Effector CD8-positive, alpha-beta T cell (primary cell): ENCODE data around the gene ZMIZ1.

Source experiments
- DNase-seq: peaks from one replicate; lab custom pipeline; 2025; lab: John Stamatoyannopoulos, UW

Gene ZMIZ1

DNA sequence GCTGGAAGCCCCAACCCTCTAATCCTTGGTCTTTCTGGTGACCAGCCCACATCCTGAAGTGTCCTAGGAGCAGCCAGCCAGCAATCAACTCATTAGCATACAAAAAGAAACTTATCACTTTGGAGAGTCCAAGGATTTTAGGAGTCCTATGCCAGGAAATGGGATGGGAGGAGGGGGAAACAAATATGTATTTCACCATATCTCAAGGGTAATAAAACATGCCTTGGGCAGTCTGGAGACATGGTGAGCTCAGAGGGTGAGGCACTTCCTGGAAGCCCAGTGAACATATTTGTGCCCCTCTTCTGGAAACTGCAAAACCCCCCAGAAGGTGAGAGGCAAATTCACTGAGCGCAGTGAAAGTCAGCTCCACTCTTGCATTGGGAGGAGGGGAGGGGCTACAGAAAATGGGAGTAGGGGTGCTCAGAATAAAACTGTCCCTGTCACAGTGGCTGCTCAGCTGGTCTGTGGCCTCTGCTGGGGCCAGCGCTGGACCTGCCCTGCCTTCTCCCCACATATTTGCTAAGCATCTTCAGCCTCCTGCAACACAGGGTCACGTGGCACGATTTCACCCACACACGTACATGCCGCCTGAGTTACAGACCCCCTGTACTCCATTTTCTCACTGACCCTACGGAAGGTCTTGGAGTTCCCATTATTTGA is 17.7 kb upstream of the ZMIZ1 start:
- DNase-seq: no peak

GRCh38 chr10:79051766-79052165 is 17.0 kb upstream of the ZMIZ1 start:
- DNase-seq: no peak

- DNase-seq: no peak
Measured at GRCh38 chr10:79052291-79053080, 16.3 kb upstream of the ZMIZ1 start.

- no peak for DNase-seq
Measured at GRCh38 chr10:79053081-79053434, 15.7 kb upstream of the ZMIZ1 start.

GRCh38 chr10:79053481-79054202 is 15.1 kb upstream of the ZMIZ1 start:
- no peak for DNase-seq

DNA sequence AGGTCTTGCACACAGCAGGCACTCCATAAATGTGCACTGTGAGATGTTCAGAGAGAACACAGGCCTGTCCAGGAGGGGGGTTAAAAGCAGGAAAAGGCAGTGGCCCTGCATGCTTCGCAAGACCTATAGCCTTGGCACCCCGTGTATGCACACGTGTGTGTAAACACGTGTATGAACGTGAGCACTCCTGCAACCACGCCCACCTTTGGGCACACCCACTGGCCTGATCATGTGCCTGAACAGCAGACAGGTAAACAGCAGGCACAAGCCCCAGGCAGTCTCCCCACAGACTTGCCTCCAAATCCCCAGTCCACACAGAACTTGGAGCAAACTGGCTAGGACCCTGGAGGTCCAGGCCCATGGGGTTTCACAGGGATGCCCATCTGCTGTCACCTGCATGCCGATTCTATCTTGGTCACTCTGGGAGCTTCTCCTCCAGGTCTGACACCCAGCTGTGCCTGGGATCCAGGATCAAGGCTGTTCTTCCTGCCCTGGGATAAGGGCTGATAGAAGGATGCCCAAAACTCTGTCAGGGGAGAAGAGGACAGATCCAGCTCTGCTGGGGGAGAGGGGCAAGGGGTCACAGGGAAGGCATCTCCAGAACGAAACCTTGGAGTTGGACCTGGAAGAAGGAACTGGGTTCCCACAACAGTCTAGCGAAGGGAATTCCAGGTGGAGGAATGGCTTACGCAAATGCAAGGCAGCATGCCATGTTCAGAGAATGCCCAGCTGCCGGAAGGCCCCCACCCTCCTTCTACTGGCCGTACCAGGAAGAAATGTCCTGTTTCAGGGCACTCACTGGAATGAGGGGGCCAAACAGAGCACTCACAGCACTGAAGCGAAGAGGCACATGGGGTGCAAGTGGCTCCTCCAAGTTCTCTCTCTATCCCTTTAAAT is 14.3 kb upstream of the ZMIZ1 start:
- DNase-seq: no peak

DNA sequence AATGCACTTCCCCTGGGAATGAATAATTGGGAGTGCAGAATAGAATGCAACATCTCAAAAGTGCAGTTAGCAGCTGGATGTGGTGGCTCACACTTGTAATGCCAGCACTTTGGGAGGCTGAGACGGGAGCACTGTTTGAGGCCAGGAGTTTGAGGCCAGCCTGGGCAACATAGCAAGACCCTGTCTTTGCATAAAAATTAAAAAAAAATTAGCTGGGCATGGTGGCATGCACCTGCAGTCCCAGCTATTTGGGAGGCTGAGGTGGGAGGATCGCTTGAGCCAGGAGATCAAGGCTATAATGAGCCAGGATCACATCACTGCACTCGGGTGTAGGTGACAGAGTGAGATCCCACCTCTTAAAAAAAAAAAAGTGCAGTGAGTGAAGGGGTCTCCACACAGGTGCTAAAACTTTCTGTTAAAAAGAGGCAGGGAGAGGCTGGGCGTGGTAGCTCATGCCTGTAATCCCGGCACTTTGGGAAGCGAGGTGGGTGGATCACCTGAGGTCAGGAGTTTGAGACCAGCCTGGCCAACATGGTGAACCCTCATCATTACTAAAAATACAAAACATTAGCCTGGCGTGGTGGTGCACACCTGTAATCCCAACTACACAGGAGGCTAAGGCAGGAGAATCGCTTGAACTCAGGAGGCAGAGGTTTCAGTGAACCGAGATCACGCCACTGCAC is 13.5 kb upstream of the ZMIZ1 start:
- no peak for DNase-seq

GRCh38 chr10:79055892-79056291 is 12.9 kb upstream of the ZMIZ1 start:
- no peak for DNase-seq

- DNase-seq: no peak
Measured at GRCh38 chr10:79056361-79056735, 12.4 kb upstream of the ZMIZ1 start.

DNA sequence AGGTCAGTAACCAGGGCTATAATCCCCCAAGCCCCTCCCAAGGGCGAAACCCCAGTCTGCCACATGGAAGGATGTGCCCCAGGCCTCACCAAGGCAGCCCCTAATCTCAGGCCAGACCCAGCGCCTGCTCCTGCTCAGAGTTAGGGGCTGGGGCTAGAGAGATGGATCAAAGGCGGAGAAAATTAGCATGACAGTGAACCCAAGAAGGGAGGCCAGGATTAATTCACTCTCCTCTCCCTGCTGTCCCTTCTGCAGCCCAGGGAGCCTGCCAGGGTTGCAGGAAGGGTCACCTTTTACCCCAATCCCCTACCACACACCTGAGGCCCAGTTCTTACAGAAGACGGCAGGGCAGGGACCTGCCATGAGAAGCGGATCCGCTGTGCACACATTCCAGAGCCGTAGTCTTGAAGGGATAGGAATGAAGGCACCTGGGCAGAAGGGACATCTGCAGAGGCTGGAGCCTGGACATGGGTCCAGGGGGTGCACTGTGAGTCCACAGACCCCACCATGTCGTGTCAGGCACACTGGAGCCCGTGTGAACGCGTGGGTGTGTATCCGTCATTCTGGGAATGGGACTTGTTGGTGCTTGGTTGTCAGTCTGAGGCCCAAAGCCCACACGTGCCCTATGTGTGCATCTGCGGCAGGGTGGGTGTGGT is 11.9 kb upstream of the ZMIZ1 start:
- DNase-seq: no peak

DNA sequence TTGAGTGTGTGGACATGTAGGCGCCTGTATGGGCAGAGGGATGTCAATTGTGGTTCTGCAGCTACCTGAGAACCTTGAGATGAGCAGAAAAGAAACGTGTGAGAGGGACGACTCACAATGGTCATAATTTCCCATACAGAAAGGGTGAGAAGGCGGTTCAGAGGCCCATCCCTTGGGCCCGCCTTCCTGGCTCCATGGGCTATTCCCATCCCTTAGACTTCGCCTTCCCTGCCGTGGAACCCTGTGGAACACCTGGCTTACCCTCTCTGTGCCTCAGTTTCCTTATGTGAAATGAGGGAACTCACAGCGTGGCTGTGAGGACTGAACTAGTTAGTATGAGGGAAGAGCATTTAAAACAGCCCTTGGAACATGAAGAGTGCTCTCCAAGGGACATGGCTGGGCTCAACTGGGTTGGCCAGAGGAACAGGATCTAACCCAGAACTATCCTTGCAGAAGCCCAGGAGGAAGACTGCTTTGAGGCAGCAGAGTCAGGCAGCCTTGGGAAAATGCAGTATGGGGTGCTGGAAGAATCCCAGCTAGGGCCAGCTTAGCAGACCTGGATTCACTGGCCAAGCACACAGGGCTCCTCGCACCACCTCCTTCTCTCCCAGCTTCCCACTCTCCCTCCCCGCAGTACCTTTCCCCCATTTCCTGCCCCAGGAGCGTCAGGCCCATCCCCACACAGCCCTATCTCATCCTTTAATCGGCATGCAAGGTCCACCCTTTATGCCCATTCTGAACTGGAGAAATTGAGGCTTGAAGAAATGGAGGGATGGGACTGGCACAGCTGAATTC is 11.1 kb upstream of the ZMIZ1 start:
- no peak for DNase-seq

DNA sequence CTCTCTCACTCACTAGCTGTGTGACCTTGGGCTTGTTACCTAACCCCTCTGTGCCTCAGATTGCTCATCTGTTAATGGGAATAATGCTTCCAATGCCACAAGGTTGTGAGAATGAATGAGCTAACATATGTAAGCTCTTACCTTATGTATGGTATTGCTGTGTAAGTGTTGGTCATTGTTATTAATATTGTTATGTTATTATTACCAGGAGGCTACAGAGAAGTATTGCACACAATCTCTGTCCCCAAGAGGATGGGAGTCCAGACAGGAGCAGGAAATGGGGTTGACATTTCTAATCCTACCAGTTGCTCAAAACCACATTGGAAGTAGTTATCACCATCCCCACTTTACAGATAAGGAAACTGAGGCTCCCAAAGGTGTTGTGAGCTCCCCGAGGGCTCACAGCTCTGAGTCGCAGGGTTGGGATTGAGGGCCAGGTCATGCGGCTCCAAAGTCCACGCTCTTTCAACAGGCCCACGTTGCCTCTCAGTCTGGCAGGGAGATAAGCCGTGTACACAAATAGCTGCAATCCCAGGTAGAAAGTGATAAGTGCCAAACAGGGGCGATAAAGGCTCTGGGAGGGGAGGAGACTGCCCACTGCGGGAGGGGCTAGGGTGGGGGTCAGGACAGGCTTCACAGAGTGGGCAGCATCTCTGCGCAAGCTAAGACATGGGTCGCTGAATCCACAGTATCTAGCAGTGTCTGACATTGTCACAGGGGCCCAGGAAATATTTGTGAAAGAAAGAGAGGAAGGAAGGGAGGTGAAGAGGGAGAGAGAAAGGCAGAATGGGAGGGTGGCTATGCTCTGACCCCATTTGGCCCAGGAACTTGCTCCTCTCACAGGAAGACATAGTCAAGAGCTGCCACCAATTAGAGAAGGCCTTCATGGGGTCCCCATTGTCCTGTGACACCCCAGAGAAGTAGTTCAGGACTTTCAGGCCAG is 9.6 kb upstream of the ZMIZ1 start:
- no peak for DNase-seq

- no peak for DNase-seq
Measured at GRCh38 chr10:79059859-79060379, 8.8 kb upstream of the ZMIZ1 start.

DNA sequence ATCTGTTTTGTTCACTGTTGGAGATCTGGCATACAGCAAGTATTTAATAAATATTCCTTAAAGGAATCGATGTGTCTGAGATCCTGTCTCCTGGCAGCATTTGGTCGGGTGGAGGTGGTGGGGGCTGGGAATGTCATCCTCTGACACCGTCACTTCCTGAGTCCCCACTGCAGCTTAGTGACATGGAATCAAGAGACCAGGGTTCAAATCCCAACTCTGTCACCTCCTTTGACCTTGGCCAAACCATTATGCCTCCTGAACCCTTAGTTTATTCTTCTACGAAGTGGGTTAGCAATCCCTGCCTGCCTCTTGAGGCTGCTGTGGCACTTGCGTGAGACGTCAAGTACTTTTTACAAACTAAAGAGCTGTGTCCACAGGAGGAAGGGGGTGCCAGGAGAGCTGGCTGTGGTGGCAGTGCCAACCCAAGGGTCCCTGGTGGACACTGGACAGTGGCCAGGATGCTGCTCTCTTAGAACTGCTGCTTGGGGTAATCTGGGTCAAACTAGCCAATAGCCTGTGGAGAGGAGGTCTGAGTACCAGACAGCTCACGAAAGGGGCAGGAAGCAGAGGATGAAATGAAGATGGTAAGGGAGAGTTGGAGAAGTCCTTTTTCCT is 8.0 kb upstream of the ZMIZ1 start:
- DNase-seq: no peak

- DNase-seq: no peak
Measured at GRCh38 chr10:79061441-79062315, 7.1 kb upstream of the ZMIZ1 start.

DNA sequence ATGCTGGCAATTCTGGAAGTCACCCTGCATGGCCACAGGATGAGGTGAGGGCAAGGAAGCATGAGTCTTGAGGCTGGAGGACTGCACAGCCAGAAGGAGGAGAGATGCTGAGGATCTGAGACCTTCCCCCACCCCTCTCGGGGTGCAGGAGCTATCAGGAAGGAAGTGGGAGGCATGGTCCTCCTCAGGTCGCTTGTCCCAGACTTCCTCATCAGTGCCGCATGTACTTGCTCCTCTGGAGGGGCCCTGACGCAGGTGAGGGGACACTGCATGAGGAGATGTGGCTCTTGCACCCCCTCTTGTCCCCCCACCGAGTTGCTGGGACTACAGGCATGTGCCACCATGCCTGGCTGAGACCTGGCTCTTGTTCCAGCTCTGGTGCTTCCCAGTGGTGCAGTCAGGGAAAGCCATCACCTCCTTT is 5.7 kb upstream of the ZMIZ1 start:
- no peak for DNase-seq
